ENCODE results near the gene C11orf86. TPM values are rescaled to one million over a fixed set of nuclear protein-coding genes. Genes with fewer than 3 reads are reported as not detected.
"Not testable (repeated sequence)": the region's sequence is repeated elsewhere in the genome, so short reads cannot be mapped to it uniquely, and the experiment has no call there.

The C11orf86 gene
- total RNA-seq, 1 donor from 2014 or later: not detected

- DNase-seq: no peak
These were observed 7.3 kb upstream of the C11orf86 start for GRCh38 chr11:66967670-66968425.

GRCh38 chr11:66969584-66970225 is 5.4 kb upstream of the C11orf86 start:
- no peak for DNase-seq

GRCh38 chr11:66970371-66970806 is 4.7 kb upstream of the C11orf86 start:
- no peak for DNase-seq

- no peak for DNase-seq
These were observed 4.2 kb upstream of the C11orf86 start for GRCh38 chr11:66970807-66971442.

- DNase-seq: no peak
These were observed 3.6 kb upstream of the C11orf86 start for GRCh38 chr11:66971488-66971887.

- DNase-seq: no peak
These were observed 1.0 kb upstream of the C11orf86 start for GRCh38 chr11:66973956-66974580.

GRCh38 chr11:66975405-66976027 is 412 bp downstream of the C11orf86 start:
- no peak for DNase-seq

- no peak for DNase-seq
These were observed 944 bp downstream of the C11orf86 start for GRCh38 chr11:66976028-66976467.

- no peak for DNase-seq
These were observed 1.8 kb downstream of the C11orf86 start for GRCh38 chr11:66976925-66977324.

GRCh38 chr11:66978229-66978628 is 3.1 kb downstream of the C11orf86 start:
- no peak for DNase-seq

- no peak for DNase-seq
These were observed 3.6 kb downstream of the C11orf86 start for GRCh38 chr11:66978717-66979116.

- DNase-seq: no peak
These were observed 4.4 kb downstream of the C11orf86 start for GRCh38 chr11:66979336-66979980.

GRCh38 chr11:66981976-66982578 is 7.0 kb downstream of the C11orf86 start:
- peak; percentile 41 for DNase-seq

GRCh38 chr11:66983275-66983924 is 8.3 kb downstream of the C11orf86 start:
- no peak for DNase-seq

GRCh38 chr11:66985508-66986177 is 10.5 kb downstream of the C11orf86 start:
- no peak for DNase-seq

GRCh38 chr11:66986178-66986545 is 11.1 kb downstream of the C11orf86 start:
- DNase-seq: no peak

GRCh38 chr11:66987158-66987620 is 12.1 kb downstream of the C11orf86 start:
- no peak for DNase-seq

GRCh38 chr11:66987924-66988637 is 13.0 kb downstream of the C11orf86 start:
- DNase-seq: no peak

GRCh38 chr11:66988741-66989140 is 13.6 kb downstream of the C11orf86 start:
- DNase-seq: not testable (repeated sequence)
